Occipital lobe (tissue), 3 donors: Measurements from ENCODE around the gene KRTAP12-1. TPM values are rescaled to one million over a fixed set of nuclear protein-coding genes. Genes with fewer than 3 reads are reported as not detected.
"Not testable (repeated sequence)": the region's sequence is repeated elsewhere in the genome, so short reads cannot be mapped to it uniquely, and the experiment has no call there.

Experiments used
- DNase-seq: peaks from one replicate; lab custom pipeline; 2025; lab: John Stamatoyannopoulos, UW
- small RNA-seq: library from RNA; depleted of rRNA; stranded (forward); fragments of <200 nt; gene quantifications from one replicate; pipeline ENCODE3, GENCODE V24; 2014
- total RNA-seq: library from RNA; depleted of rRNA; stranded (reverse); fragments of >200 nt; gene quantifications from one replicate; pipeline ENCODE4 v1.2.3, GENCODE V29; 2014

Gene KRTAP12-1
- total RNA-seq, 1 donor from 2014 or later, result not detected

DNA sequence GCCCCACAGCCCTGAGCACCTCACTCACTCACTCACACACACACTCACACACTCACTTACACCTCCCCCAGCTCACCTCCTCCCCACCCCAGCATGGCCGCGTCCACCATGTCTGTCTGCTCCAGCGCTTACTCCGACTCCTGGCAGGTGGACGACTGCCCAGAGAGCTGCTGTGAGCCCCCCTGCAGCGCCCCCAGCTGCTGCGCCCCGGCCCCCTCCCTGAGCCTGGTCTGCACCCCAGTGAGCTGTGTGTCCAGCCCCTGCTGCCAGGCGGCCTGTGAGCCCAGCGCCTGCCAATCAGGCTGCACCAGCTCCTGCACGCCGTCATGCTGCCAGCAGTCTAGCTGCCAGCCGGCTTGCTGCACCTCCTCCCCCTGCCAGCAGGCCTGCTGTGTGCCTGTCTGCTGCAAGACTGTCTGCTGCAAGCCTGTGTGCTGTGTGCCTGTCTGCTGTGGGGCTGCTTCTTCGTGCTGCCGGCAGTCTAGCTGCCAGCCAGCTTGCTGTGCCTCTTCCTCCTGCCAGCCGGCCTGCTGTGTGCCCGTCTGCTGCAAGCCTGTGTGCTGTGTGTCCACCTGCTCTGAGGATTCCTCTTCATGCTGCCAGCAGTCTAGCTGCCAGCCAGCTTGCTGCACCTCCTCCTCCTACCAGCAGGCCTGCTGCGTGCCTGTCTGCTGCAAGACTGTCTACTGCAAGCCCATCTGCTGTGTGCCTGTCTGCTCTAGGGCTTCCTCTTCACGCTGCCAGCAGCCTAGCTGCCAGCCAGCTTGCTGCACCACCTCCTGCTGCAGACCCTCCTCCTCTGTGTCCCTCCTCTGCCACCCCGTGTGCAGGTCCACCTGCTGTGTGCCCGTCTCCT is 35.4 kb downstream of the KRTAP12-1 start, which contains the start of gene KRTAP10-11:
Gene KRTAP10-11 (plus strand): TSS at position 49 of the 856 bp plus-strand sequence. CDS start 45 bp downstream, at position 94.
- not testable (repeated sequence) for DNase-seq

DNA sequence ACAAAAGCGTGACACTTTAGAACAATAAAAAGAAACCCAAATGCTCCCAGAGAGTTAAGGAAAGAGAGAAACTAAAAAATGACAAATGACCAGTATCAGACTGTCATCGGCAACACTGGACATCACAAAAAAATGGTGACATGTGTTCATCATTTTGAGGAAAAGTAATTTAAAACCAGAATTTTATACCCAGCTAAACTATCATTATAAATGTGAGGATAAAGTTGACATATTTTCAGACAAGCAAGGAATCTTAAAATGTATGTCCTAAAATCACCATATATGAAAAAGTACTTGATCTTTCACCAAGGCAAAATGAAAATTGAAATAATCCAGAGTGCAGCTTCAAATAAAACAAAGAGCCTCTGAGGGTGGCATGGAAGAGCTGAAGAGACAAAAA is 37.1 kb downstream of the KRTAP12-1 start:
- no peak for DNase-seq

DNA sequence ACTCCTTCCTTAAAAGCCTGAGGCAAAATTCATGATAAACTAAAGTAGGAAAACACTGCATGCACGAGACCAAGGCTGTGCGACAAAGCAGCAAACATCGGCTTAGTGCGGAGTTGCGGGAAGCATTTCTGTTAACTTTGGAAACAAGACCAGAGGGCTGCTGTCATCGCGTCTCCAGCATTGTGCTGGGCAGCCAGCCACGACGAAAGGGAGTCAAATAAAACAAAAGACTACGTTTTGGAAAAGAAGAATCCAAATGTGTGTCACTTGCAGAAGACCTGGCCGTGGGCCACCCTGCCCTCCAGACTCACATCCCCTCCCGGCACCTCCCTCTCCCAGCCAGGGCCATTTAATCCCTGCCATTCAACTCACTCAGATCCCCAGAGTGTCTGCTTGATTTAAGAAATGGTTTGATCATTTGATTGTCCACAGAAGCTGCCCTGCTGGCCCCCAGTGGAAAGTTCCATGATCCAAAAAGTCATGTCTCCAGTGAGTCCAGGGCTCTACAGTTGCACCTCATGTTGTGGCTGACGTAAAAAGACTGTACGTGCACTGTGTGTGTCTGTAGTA is 38.1 kb downstream of the KRTAP12-1 start:
- no peak for DNase-seq

DNA sequence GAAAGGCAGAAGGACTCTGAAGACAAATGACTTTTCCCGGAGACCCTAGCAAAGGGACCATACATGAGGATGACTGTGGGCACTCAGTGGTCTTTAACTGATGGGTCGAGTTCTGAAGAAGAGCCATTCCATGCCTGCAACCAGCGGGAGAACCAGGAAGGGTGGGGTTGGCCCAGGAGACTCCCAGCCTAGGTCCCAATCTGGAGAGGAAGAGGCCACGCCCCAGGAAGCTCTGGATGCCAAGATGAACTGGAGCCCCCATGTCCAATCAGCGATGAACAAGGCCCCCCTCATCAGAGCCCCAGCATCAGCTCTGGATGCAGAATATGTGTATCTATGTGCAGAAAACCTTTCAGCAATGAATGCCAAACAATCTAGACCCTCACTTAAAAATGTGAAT is 41.2 kb downstream of the KRTAP12-1 start:
- no peak for DNase-seq

DNA sequence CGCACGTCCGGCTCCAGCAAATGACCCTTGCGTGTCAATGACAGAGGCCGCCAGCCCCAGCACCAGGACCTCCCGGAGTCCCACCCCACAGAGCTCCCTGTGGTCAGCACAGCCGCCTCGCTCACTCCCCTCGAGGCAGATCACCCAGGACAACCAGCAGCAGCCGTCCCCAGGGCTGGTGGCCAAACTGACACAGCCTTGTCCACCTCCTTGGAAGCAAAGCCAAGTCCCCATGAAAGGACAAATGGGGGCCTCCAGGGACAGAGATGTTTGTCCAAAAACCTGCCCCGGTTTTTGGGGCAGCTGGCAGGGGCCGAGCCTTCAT is 42.7 kb downstream of the KRTAP12-1 start:
- DNase-seq, result no peak

DNA sequence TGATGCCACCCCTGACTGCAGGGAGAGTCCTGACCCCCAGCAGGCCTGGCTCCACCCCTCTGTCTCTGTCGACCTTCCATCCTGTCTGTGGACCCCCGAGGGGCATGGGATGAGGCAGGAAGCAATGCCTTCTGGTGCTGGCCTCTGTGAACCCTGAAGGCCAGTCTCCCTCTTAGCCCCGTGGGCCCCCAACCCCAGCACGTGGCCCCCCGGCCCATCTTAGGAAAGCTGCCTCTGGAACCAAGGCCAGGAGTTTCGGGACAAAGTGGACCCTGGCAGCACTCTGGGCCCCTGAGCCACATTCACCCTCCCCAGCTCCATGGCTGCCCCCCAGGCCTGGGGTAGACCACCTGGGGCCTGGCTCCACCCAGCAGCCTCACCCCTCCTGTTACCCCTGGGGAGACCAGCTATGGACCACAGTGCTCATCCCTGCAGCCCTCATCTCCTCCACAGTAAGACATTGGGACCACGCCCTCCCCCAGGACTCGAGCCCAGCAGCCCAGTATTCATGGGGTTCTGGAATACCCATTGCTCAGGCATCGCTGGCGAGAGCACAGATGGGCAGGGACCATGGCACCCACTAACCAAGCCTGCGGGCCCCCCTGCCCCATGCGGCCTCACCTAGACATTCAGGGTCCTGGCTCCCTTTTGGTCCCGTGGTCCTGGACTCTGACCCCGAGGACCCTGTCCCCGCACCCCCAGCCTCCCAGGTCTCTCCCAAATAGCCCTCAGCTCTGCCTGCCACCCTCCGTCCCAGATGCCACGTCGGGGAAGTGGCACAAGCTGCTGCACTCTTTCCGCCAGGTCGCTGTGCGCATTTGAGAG is 43.2 kb downstream of the KRTAP12-1 start:
- DNase-seq, result not testable (repeated sequence)

DNA sequence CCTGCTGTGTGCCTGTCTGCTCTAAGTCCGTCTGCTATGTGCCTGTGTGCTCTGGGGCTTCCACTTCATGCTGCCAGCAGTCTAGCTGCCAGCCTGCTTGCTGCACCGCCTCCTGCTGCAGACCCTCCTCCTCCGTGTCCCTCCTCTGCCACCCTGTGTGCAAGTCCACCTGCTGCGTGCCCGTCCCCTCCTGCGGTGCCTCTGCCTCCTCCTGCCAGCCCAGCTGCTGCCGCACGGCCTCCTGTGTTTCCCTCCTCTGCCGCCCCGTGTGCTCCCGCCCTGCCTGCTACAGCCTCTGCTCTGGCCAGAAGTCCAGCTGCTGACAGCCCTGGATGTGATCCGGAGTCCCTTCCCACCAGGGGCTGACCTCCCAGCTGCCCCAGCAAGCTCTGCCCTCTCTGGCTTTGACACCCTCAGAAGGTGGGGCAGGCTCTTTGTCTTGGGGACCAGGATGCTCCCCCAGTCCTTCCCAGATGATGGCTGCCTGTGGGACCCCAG is 44.1 kb downstream of the KRTAP12-1 start:
- not testable (repeated sequence) for DNase-seq

DNA sequence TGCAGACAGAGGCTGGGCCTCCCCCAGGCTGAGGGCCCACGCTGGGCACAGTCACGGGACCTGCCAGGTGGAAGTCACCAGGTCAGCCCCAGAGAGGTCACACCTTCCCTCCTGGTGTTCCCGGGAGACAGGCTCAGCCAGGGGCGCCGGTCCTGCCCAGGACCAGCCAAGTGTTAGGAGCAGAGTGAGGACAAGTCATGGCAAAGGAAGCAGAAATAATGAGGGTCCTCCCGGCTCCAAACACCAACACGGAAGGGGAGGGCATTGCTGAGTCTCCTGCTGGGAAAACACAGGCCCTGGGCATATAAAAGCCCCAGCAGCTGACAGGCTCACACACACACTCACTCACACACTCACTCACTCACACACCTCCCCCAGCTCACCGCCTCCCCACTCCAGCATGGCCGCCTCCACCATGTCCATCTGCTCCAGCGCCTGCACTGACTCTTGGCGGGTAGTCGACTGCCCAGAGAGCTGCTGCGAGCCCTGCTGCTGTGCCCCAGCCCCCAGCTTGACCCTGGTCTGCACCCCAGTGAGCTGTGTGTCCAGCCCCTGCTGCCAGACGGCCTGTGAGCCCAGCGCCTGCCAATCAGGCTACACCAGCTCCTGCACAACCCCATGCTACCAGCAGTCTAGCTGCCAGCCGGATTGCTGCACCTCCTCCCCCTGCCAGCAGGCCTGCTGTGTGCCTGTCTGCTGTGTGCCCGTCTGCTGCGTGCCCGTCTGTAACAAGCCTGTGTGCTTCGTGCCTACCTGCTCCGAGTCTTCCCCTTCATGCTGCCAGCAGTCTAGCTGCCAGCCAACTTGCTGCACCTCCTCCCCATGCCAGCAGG is 44.7 kb downstream of the KRTAP12-1 start, which contains the start of gene KRTAP10-10:
Gene KRTAP10-10 (plus strand): TSS at position 339 of the 833 bp plus-strand sequence. CDS start 62 bp downstream, at position 401.
- no peak for DNase-seq

DNA sequence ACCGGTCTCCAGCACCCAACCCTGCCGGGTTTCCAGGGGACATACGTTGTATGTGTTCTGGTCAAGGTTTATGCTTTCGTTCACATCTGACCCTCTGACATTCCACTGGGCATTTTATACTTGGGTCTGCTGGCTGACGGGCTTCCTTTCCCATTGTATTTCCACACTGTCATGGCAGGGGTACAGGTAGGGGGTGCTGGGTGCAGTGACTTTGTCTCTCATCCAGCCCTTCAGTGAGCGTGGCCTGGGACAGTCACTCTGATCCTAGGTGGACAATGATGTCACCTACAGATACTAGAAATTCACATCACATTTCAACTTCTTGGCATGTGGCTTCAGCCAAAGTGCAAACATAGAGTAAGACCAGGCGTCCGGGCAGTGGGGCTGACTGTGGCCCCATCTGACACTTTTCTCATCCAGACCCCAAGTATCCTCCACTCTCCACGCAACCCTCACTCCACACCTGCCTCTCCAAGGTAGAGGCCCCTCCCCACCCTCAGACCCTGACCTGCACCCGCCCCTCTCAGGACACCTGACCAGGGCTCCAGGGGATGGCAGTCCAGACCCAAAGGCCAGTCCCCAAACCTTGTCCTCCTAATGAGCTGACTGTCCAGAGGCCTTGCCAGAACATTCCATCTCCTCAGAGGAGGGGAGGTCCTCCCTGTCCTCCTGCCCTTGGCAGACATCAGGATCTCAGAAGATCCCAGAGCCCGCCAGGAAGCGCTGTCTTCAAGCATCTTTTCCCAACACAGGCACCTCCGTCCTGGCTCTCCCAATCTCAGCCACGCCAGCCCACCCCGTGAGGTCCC is 45.5 kb downstream of the KRTAP12-1 start:
- DNase-seq, result no peak

DNA sequence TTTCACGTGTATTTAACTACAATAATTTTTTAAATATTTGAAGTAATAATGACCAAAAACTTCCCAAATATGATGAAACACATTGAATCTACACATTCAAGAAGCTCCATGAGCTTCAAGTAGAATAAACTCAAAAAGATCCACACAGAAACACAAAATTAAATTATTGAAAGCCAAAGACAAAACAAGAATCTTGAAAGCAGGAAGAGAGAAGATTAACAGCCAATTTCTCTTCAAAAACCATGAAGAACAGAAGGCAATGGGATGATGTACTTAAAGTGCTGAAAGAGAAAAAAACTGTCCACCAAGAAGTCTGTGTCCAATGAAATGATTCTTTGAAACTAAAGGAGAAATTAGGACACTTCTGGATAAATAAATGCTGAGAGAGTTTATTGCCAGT is 49.9 kb downstream of the KRTAP12-1 start:
- no peak for DNase-seq

Small RNAs within 50 kb of the gene (small RNA-seq; reads per million reads assigned to genes)
- not detected for gene KRTAP12-6P

Other genes with a start within 250 kb of the KRTAP12-1 start
- 4.8 TPM for gene LRRC3, start 226.7 kb downstream of the KRTAP12-1 start, total RNA-seq
- gene KRTAP10-1, start 142.0 kb downstream of the KRTAP12-1 start, total RNA-seq, result not detected
- gene KRTAP10-2, start 130.7 kb downstream of the KRTAP12-1 start, total RNA-seq, result not detected
- gene KRTAP10-3, start 123.4 kb downstream of the KRTAP12-1 start, total RNA-seq, result not detected
- not detected for gene KRTAP10-4, start 108.4 kb downstream of the KRTAP12-1 start, total RNA-seq
- not detected for gene KRTAP10-5, start 101.6 kb downstream of the KRTAP12-1 start, total RNA-seq
- not detected for gene KRTAP10-6, start 89.7 kb downstream of the KRTAP12-1 start, total RNA-seq
- not detected for gene KRTAP10-7, start 81.6 kb downstream of the KRTAP12-1 start, total RNA-seq
- gene KRTAP10-8, start 70.1 kb downstream of the KRTAP12-1 start, total RNA-seq, result not detected
- not detected for gene KRTAP10-9, start 55.1 kb downstream of the KRTAP12-1 start, total RNA-seq
- gene KRTAP10-10, start 44.8 kb downstream of the KRTAP12-1 start, total RNA-seq, result not detected
- not detected for gene KRTAP10-11, start 35.7 kb downstream of the KRTAP12-1 start, total RNA-seq
- gene KRTAP12-4, start 27.5 kb downstream of the KRTAP12-1 start, total RNA-seq, result not detected
- gene KRTAP12-3, start 24.2 kb downstream of the KRTAP12-1 start, total RNA-seq, result not detected
- gene KRTAP12-2, start 15.2 kb downstream of the KRTAP12-1 start, total RNA-seq, result not detected
- gene KRTAP10-12, start 15.0 kb upstream of the KRTAP12-1 start, total RNA-seq, result not detected
- gene TSPEAR, start 29.4 kb upstream of the KRTAP12-1 start, total RNA-seq, result not detected
- 61.8 TPM for gene UBE2G2, start 119.7 kb upstream of the KRTAP12-1 start, total RNA-seq
- 46.3 TPM for gene SUMO3, start 135.9 kb upstream of the KRTAP12-1 start, total RNA-seq
- gene PTTG1IP, start 191.5 kb upstream of the KRTAP12-1 start, total RNA-seq, result 82.4 TPM
- 9.2 TPM for gene ITGB2, start 238.7 kb upstream of the KRTAP12-1 start, total RNA-seq